B cell (primary cell): ENCODE results near the gene UBE3C. TPM values are rescaled to one million over a fixed set of nuclear protein-coding genes. Genes with fewer than 3 reads are reported as not detected.

Source experiments
- ATAC-seq: fragments of 200-7000 bp; cut with Tn5 transposase; one replicate; pipeline ENCODE4 v1.10.0; 2021; ENCODE audit warnings: low read depth, mild to moderate bottlenecking, moderate number of reproducible peaks, moderate library complexity
- CTCF ChIA-PET: fragments of 350-600 bp; sonication (Branson Sonifier 250); formaldehyde crosslinking; loops from one replicate; lab custom pipeline; 2021; ENCODE audit warnings: antibody characterized with exemption, inconsistent platforms; lab: Charles Lee
- POLR2A ChIA-PET: fragments of 350-600 bp; sonication (Branson Sonifier 250); formaldehyde crosslinking; loops from one replicate; lab custom pipeline; 2021; ENCODE audit warnings: antibody characterized with exemption; lab: Charles Lee
- DNase-seq: peaks from one replicate; pipeline ENCODE4 v3.0.0; 2013
- H2AFZ ChIP-seq: 2 replicates; pipeline ENCODE4 v1.6.1; 2012; ENCODE audit warnings: mild to moderate bottlenecking, low read depth, low read length; ENCODE audit not compliant: insufficient read depth, poor library complexity, severe bottlenecking
- H3K27ac ChIP-seq, 2 donors: 1 replicate in 1 of 2; 2 replicates in 1 of 2; pipeline ENCODE4 v1.5.1; 2012 to 2013; ENCODE audit warnings: low read length in 2 of 2, mild to moderate bottlenecking in 2 of 2, moderate library complexity in 1 of 2
- H3K27me3 ChIP-seq, 4 experiments: fragments of 200-600 bp in 1 of 4; sonication (generic) in 1 of 4; replicated peaks in 1 of 4; 1 replicate in 2 of 4; 2 replicates in 2 of 4; pipeline versions ENCODE4 v1.6.1 to v1.7.0; 2013 to 2016; ENCODE audit warnings: low read length in 3 of 4, mild to moderate bottlenecking in 2 of 4, mixed read lengths in 1 of 4, moderate library complexity in 1 of 4; ENCODE audit not compliant: insufficient read depth in 4 of 4, control insufficient read depth in 3 of 4; ENCODE audit errors: control extremely low read depth in 1 of 4
- H3K36me3 ChIP-seq, 2 experiments: replicated peaks in 1 of 2; 1 replicate in 1 of 2; 2 replicates in 1 of 2; pipeline versions ENCODE4 v1.6.1 to v1.7.1; 2013; ENCODE audit warnings: low read length in 1 of 2; ENCODE audit not compliant: insufficient read depth in 2 of 2, control insufficient read depth in 1 of 2; ENCODE audit errors: control extremely low read depth in 1 of 2, extremely low read depth in 1 of 2
- H3K4me1 ChIP-seq, 2 donors: fragments of 200-600 bp in 1 of 2; sonication (generic) in 1 of 2; 1 replicate in 1 of 2; 2 replicates in 1 of 2; pipeline versions ENCODE4 v1.5.1 to v1.6.1; 2013 to 2017; ENCODE audit warnings: low read length in 2 of 2; ENCODE audit not compliant: control insufficient read depth in 2 of 2, insufficient read depth in 2 of 2
- H3K4me2 ChIP-seq: replicated peaks from 2 replicates; pipeline ENCODE3; 2012; ENCODE audit warnings: mild to moderate bottlenecking, low read depth, low read length; ENCODE audit not compliant: poor library complexity, severe bottlenecking
- H3K4me3 ChIP-seq, 5 experiments: fragments of 200-600 bp in 1 of 5; sonication (generic) in 1 of 5; 1 replicate in 3 of 5; 2 replicates in 2 of 5; pipeline versions ENCODE4 v1.5.1 to v1.7.0; 2011 to 2016; ENCODE audit warnings: low read length in 4 of 5, mild to moderate bottlenecking in 4 of 5, low read depth in 2 of 5, control low read depth in 1 of 5, moderate library complexity in 1 of 5; ENCODE audit not compliant: insufficient read depth in 1 of 5; ENCODE audit errors: control extremely low read depth in 1 of 5, extremely low read depth in 1 of 5
- H3K79me2 ChIP-seq: fragments of 200-600 bp; sonication (generic); one replicate; pipeline ENCODE4 v1.6.0; 2016; ENCODE audit warnings: low read length; ENCODE audit not compliant: control insufficient read depth, insufficient read depth
- H3K9ac ChIP-seq: fragments of 200-600 bp; sonication (generic); 2 replicates; pipeline ENCODE4 v1.6.1; 2017; ENCODE audit warnings: mild to moderate bottlenecking, low read length, moderate library complexity
- H3K9me3 ChIP-seq, 3 donors: one replicate each; pipeline versions ENCODE4 v1.6.1 to v1.7.1; 2013; ENCODE audit warnings: low read length in 2 of 3; ENCODE audit not compliant: control insufficient read depth in 2 of 3, insufficient read depth in 1 of 3; ENCODE audit errors: control extremely low read depth in 1 of 3
- H4K20me1 ChIP-seq: 2 replicates; pipeline ENCODE4 v1.6.0; 2012; ENCODE audit warnings: mild to moderate bottlenecking, low read length; ENCODE audit not compliant: insufficient read depth, control insufficient read depth, poor library complexity, severe bottlenecking
- H3K27ac Mint-ChIP-seq: one replicate; pipeline ENCODE4 v1.8.0; 2021; ENCODE audit warnings: mixed read lengths
- H3K27me3 Mint-ChIP-seq: one replicate; pipeline ENCODE4 v1.8.0; 2021; ENCODE audit warnings: mixed read lengths
- H3K4me1 Mint-ChIP-seq: one replicate; pipeline ENCODE4 v1.8.0; 2021; ENCODE audit warnings: mixed read lengths
- H3K4me3 Mint-ChIP-seq: one replicate; pipeline ENCODE4 v1.8.0; 2021; ENCODE audit warnings: mixed read lengths
- H3K9me3 Mint-ChIP-seq: one replicate; pipeline ENCODE4 v1.8.0; 2022; ENCODE audit warnings: mixed read lengths; ENCODE audit not compliant: insufficient read depth
- CTCF ChIP-seq: fragments of 200-600 bp; IDR thresholded peaks from one replicate; pipeline ENCODE4 v1.8.0; 2022; ENCODE audit warnings: antibody characterized with exemption, mild to moderate bottlenecking
- EZH2 ChIP-seq: IDR thresholded peaks from 2 replicates; pipeline ENCODE4 v1.6.1; 2012; ENCODE audit warnings: borderline replicate concordance, low read depth, mild to moderate bottlenecking, moderate library complexity, low read length; ENCODE audit not compliant: insufficient read depth, poor library complexity, severe bottlenecking
- WGBS: methylation state at CpG from one replicate; pipeline ENCODE4 v1.1.5; 2013; ENCODE audit warnings: missing lambda C conversion rate; ENCODE audit not compliant: insufficient coverage; 5-methylcytosine and 5-hydroxymethylcytosine counted together
- intact Hi-C: fragments of 100-400 bp; cut with micrococcal nuclease; formaldehyde crosslinking; loops from one replicate; pipeline ENCODE4 v1.10.0; 2022
- polyA plus RNA-seq: library from polyadenylated mRNA; depleted of rRNA; stranded (reverse); fragments of >200 nt; gene quantifications from 2 replicates; pipeline ENCODE4 v1.2.3, GENCODE V29; 2012
- total RNA-seq, 2 donors: library from RNA; stranded (reverse); fragments of 120-200 nt in 1 of 2; gene quantifications; 1 replicate in 1 of 2; 2 replicates in 1 of 2; pipeline versions ENCODE4 v1.2.3 to v1.2.4, GENCODE V29; 2013 to 2022

UBE3C gene
- total and polyA plus RNA-seq, 2 donors (not counting 1 experiment from before 2014, with no cell fraction given): 17.8 to 66.5 TPM

GRCh38 chr7:157189405-157189804 lies 50.7 kb downstream of the UBE3C start:
- Histone ChIP-seq H3K4me1 (no peaks in the 10 kb centered on the region), H3K36me3 (peaks cover 15 to 75% of the 10 kb centered on the region in 2 experiments), H4K20me1 (no peaks in the 10 kb centered on the region), H3K9ac (no peak overlapping the region), H3K79me2 (no peaks in the 10 kb centered on the region), H2AFZ (no peak overlapping the region), H3K27ac (no peak overlapping the region), H3K27me3 (no peaks in the 10 kb centered on the region), H3K4me2 (no peak overlapping the region), H3K4me3 (no peak overlapping the region), H3K9me3 (no peaks in the 10 kb centered on the region)
- H3K4me1 Mint-ChIP-seq: no peaks in the 10 kb centered on the region
- CTCF ChIA-PET: no interaction called here
- H3K4me3 Mint-ChIP-seq: no peak overlapping the region
- H3K9me3 Mint-ChIP-seq: no peaks in the 10 kb centered on the region
- 98% methylated on average over 5 of the region's 6 CpGs for WGBS
- no peak overlapping the region for H3K27ac Mint-ChIP-seq
- ATAC-seq (no peak), DNase-seq (no peak)
- no peaks in the 10 kb centered on the region for H3K27me3 Mint-ChIP-seq
- POLR2A ChIA-PET: no interaction called here
- TF ChIP-seq EZH2 (no peak), CTCF (no peak)
- intact Hi-C loops: no loop called here

- no peak for ATAC-seq
- no peaks in the 10 kb centered on the region for H3K79me2 ChIP-seq
- no peak overlapping the region for H3K9ac ChIP-seq
- WGBS: no CpG with 5 or more reads among the region's 3 CpGs
- TF ChIP-seq EZH2 (no peak), CTCF (no peak)
- H3K4me2 ChIP-seq: no peak overlapping the region
- no peak overlapping the region for H3K27ac Mint-ChIP-seq
- H3K27ac ChIP-seq: no peak overlapping the region
- ChIA-PET CTCF (interaction anchor here (1.4 kb wide), 1 partner anchor 15 kb away, joined by 4 read pairs; no protein-coding TSS in a partner anchor), POLR2A (no interaction called here)
- no peaks in the 10 kb centered on the region for H3K4me1 ChIP-seq
- no peaks in the 10 kb centered on the region for H3K9me3 ChIP-seq
- H4K20me1 ChIP-seq: no peaks in the 10 kb centered on the region
- no peak overlapping the region for H3K4me3 ChIP-seq
- no peaks in the 10 kb centered on the region for H3K27me3 Mint-ChIP-seq
- H2AFZ ChIP-seq: no peak overlapping the region
- H3K36me3 ChIP-seq: peaks cover 12 to 69% of the 10 kb centered on the region in 2 experiments
- no peaks in the 10 kb centered on the region for H3K4me1 Mint-ChIP-seq
- DNase-seq: no peak
- no peak overlapping the region for H3K4me3 Mint-ChIP-seq
- intact Hi-C loops: no loop called here
- H3K9me3 Mint-ChIP-seq: no peaks in the 10 kb centered on the region
- H3K27me3 ChIP-seq: no peaks in the 10 kb centered on the region
Measured at GRCh38 chr7:157192861-157193260, 54.1 kb downstream of the UBE3C start.
